NOMO-1 (cell line): ENCODE measurements around the gene TAS2R43.
"Not testable (repeated sequence)": the region's sequence is repeated elsewhere in the genome, so short reads cannot be mapped to it uniquely, and the experiment has no call there.

Experiments used
- DNase-seq, 2 experiments: peaks; one replicate each; lab custom pipeline; 2025; ENCODE audit not compliant: unreplicated experiment in 2 of 2; lab: John Stamatoyannopoulos, UW

Gene TAS2R43

DNA sequence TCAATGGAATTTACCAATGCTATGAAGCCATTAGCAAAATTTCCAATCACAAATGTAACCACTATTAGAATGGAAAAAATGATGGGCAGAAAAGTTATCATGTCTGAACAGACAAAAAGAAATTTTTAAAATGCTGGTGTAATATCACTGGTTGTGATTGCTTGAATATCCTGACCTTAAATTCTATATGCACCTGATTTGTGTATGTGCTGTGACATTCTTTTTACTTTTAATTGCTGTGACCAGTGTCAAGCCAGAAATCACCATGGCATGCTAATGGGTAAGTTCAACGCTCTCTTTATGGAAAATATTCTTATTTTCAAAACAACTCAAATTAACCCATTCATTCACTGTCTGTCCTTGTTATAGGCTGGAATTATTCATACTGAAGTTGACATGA, 29.9 kb downstream of the TAS2R43 start, which contains the start of gene TAS2R46:
Gene TAS2R46 (minus strand): TSS at position 101 of the 400 bp plus-strand sequence. CDS start 0 bp downstream, at position 101.
- not testable (repeated sequence) for DNase-seq

DNA sequence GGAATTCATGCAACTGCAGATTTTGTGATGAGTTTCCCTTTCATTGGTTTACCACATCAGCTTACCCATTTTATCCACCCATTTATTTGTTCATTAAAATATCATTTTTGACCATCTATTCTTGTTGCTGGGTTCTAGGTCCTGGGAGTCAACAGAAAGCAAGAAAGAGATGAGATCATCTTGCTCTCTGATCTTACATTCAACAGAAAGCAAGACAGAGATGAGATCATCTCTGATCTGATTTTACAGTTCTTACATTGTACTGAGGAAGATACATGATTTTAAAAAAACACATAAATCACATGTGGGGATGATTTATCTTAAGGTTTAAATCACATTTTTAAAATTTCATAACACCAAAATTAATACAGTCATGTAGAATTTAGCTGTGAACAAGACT, 32.3 kb downstream of the TAS2R43 start:
- no peak for DNase-seq

DNA sequence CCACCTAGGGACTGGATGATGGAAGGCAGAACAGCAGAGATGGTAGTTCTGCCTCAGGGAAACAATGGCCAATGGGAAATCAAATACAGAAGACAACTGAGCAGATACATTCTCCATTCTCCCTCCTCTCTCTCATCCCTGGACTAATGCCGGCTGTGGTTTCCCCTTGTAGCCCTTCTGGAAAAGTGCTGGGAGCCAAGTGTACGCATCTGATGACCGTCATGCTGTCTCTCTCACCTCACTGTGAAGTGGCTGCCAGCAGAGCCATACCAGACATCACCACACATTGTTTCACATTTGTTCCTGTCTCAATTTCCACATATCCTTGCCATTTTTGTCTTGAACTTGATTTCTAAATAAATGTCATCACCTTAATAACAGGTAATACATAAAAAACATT, 33.1 kb downstream of the TAS2R43 start:
- DNase-seq = no peak

DNA sequence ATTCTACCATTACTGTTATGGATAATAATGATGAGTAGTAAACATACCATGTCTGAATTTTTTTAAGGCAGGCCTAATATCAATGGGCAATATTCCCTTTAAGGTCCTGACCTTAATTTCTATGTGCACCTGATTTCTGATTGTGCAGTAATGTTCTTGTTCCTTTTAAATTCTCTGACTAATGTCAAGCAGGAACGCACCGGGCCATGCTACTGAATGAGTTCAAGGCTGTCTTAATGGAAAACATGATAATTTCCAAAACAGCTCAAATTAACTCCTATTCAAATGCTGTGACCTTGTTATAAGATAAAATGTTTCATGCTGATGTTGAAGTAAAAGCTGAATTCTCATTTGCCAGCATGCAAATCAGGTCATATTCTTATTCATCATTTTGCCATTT, 36.8 kb downstream of the TAS2R43 start:
- DNase-seq = no peak

DNA sequence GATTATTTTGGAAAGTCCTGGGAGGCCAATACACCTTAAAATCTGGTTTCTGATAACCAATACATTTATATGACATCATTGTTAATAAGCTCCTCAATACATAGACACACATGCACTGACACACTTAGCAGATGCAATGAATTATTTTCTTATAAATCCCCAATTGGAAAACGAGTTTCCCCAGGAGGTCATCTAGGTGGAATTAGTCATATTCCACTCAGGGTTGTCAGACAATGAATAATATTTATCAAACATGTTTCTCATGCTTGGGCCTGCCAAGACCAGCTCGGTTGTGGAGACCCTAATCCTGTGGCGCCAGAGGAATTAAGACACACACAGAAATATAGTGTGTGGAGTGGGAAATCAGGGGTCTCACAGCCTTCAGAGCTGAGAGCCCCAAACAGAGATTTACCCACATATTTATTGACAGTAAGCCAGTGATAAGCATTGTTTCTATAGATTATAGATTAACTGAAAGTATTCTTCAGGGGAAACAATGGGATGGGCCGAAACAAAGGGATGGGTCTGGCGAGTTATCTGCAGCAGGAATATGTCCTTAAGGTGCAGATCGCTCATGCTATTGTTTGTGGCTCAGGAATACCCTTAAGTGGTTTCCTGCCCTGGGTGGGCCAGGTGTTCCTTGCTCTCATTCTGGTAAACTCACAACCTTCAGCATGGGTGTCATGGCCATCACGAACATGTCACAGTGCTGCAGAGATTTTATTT, 42.1 kb downstream of the TAS2R43 start:
- DNase-seq = not testable (repeated sequence)

DNA sequence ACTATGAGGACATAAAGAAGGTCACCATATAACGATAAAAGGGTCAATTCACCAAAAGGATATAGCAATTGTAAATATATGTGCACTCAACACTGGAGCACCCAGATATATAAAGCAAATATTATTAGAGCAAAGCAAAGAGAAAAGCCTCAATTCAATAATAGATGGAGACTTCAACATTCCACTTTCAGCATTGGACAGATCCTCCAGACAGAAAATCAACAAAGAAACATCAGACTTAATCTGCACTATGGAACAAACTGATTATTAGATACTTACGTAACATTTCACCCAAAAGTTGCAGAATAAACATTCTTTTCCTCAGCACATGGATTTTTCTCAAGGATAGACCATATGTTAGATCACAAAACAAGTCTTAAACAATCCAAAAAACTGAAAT, 50.7 kb downstream of the TAS2R43 start:
- DNase-seq = not testable (repeated sequence)
